Measurements from ENCODE around the gene UPF2.
"Not testable (repeated sequence)": the region's sequence is repeated elsewhere in the genome, so short reads cannot be mapped to it uniquely, and the experiment has no call there.

Gene UPF2

GRCh38 chr10:12073526-12073925, 30.9 kb upstream of the UPF2 start:
- TF ChIP-seq CTCF (IDR thresholded peaks at IDR 0.05; ENCODE audit: insufficient read depth, missing control alignments): no peak
- FAIRE-seq (no peak), DNase-seq (ENCODE audit: insufficient read length, low spot score) (no peak)

- DNase-seq (ENCODE audit: insufficient read length, low spot score); FAIRE-seq: not testable (repeated sequence)
These were observed 28.8 kb upstream of the UPF2 start for GRCh38 chr10:12071441-12071840.

- FAIRE-seq: no peak
- no peak for TF ChIP-seq CTCF (IDR thresholded peaks at IDR 0.05; ENCODE audit: insufficient read depth, missing control alignments)
- peak; percentile 99 for DNase-seq (ENCODE audit: insufficient read length, low spot score)
These were observed 26.1 kb upstream of the UPF2 start, which contains the start of gene DHTKD1 for GRCh38 chr10:12068449-12069269. TSS of gene DHTKD1 (plus strand) at chr10:12068954. CDS start at chr10:12069034, 80 bp downstream.

GRCh38 chr10:12067336-12067735, 24.7 kb upstream of the UPF2 start:
- FAIRE-seq (no peak), DNase-seq (ENCODE audit: insufficient read length, low spot score) (no peak)
- TF ChIP-seq CTCF (IDR thresholded peaks at IDR 0.05; ENCODE audit: insufficient read depth, missing control alignments): no peak

- DNase-seq (ENCODE audit: insufficient read length, low spot score) (no peak), FAIRE-seq (no peak)
- no peak for TF ChIP-seq CTCF (IDR thresholded peaks at IDR 0.05; ENCODE audit: insufficient read depth, missing control alignments)
These were observed 20.8 kb upstream of the UPF2 start for GRCh38 chr10:12063483-12063818.

- FAIRE-seq (no peak), DNase-seq (ENCODE audit: insufficient read length, low spot score) (no peak)
- TF ChIP-seq CTCF (IDR thresholded peaks at IDR 0.05; ENCODE audit: insufficient read depth, missing control alignments): no peak
These were observed 20.3 kb upstream of the UPF2 start for GRCh38 chr10:12062754-12063482.

- TF ChIP-seq CTCF (IDR thresholded peaks at IDR 0.05; ENCODE audit: insufficient read depth, missing control alignments): no peak
- DNase-seq (ENCODE audit: insufficient read length, low spot score): no peak
- no peak for FAIRE-seq
These were observed 18.5 kb upstream of the UPF2 start for GRCh38 chr10:12061124-12061523.

All from D721Med (cell line).